WI38 (cell line): ENCODE measurements around the gene SNTG2.

Source experiments
- H3K4me3 ChIP-seq: 2 replicates; pipeline ENCODE4 v1.5.1; 2011; ENCODE audit warnings: low read depth, mild to moderate bottlenecking, control low read depth, low read length
- TF ChIP-seq, protein P1 (sequence below): IDR thresholded peaks from 2 replicates; pipeline ENCODE4 v1.5.1; 2012; ENCODE audit warnings: low read depth, mild to moderate bottlenecking, control low read depth, low read length

SNTG2 gene

DNA sequence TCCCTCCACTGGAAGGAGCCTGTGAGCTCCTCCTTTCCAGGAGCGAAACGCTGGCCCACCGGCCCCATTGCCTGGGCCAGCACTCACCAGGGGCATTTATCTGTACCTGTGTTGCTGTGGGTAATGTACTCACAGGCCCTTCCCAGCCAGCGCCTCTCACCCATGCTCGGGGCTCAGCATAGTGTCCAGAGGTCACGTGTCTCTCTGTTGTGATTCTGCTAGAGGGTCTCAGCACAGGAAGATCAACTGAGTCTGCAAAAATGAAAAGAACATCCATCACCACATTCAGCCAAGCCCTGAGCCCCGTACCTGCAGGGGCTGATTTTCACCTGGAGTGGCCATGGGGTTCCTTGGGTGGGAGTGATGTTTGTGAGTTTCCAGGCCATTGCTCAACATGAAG, 359.6 kb downstream of the SNTG2 start:
- TF ChIP-seq, protein P1, sequence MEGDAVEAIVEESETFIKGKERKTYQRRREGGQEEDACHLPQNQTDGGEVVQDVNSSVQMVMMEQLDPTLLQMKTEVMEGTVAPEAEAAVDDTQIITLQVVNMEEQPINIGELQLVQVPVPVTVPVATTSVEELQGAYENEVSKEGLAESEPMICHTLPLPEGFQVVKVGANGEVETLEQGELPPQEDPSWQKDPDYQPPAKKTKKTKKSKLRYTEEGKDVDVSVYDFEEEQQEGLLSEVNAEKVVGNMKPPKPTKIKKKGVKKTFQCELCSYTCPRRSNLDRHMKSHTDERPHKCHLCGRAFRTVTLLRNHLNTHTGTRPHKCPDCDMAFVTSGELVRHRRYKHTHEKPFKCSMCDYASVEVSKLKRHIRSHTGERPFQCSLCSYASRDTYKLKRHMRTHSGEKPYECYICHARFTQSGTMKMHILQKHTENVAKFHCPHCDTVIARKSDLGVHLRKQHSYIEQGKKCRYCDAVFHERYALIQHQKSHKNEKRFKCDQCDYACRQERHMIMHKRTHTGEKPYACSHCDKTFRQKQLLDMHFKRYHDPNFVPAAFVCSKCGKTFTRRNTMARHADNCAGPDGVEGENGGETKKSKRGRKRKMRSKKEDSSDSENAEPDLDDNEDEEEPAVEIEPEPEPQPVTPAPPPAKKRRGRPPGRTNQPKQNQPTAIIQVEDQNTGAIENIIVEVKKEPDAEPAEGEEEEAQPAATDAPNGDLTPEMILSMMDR: no peak
- no peak overlapping the region for H3K4me3 ChIP-seq

DNA sequence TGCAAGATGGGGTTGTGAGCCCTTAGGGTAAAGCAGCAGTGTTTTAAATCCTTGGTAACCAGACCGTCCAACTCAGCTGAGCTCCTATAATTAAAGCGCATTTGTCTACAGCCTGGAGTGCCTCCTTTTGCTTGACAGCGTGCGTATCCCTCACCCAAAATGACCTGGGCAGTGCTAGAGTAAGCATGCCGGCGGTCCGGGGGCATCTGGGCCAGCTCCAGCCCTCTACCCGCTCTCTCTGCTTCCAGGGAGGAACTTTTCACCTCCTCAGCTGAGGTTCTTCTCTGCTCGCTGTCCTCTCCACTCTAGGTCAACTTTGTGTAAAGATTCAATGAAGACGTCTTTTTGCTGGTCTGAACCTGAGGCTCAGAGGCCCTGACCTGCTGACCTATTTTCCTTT, 360.2 kb downstream of the SNTG2 start:
- H3K4me3 ChIP-seq: no peak overlapping the region
- TF ChIP-seq, protein P1: no peak

DNA sequence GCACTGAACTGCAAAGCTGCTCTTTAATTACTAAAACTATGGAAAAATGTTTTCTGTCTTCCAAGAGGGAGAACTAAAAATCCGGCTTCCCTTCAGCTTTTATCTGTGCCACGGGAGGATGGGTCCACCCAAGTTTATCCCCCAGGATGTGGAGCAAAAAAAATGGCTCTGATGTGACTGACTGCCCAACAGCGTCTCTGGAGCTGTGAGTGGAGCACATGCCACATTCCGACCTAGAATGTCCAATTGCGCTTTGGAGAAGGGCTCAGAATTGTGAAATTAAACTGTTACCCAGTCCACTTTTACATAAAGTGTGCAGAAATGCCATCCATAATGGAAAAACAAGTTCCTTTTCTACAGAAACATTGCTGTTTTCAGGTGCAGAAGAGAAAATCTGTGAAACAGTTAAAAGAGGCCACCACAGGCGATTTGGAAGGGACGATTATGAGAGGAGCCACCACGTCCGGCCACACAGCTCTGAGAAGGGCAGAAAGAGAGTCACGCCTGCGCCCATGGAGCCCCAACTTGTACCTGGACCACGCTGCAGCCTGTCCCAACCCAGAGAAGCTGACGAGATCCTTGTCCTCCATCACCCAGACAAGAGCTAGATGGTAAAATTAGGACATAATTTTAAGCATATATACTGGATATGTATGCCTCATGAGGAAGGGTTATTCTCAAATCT, 362.7 kb downstream of the SNTG2 start:
- H3K4me3 ChIP-seq: no peak overlapping the region
- TF ChIP-seq, protein P1: no peak

GRCh38 chr2:1314254-1314653, 363.6 kb downstream of the SNTG2 start:
- TF ChIP-seq, protein P1: no peak
- no peak overlapping the region for H3K4me3 ChIP-seq

GRCh38 chr2:1318366-1319009, 367.8 kb downstream of the SNTG2 start:
- TF ChIP-seq, protein P1: no peak
- H3K4me3 ChIP-seq: no peak overlapping the region

- TF ChIP-seq, protein P1: no peak
- H3K4me3 ChIP-seq: no peak overlapping the region
Measured at GRCh38 chr2:1319393-1319792, 368.7 kb downstream of the SNTG2 start.

- TF ChIP-seq, protein P1: no peak
- H3K4me3 ChIP-seq: no peak overlapping the region
Measured at GRCh38 chr2:1321321-1321720, 370.7 kb downstream of the SNTG2 start.
